ENCODE measurements around the gene ELF3.

GRCh38 chr1:202004711-202005110 lies 5.7 kb upstream of the ELF3 start:
- TF ChIP-seq ZBTB40 (IDR thresholded peaks at IDR 0.05; ENCODE audit: borderline replicate concordance) (no peak), SMC3 (IDR thresholded peaks at IDR 0.05; ENCODE audit: borderline replicate concordance, low read length) (no peak), NFIC (IDR thresholded peaks at IDR 0.05; ENCODE audit: low read depth, low read length) (no peak), ZSCAN29 (IDR thresholded peaks at IDR 0.05) (no peak), FOS (IDR thresholded peaks at IDR 0.05; ENCODE audit: borderline replicate concordance, extremely low read depth, insufficient read length) (no peak), SIX5 (IDR thresholded peaks at IDR 0.05; ENCODE audit: low read depth, low read length, severe bottlenecking) (no peak), PKNOX1 (IDR thresholded peaks at IDR 0.05) (no peak), MYC (IDR thresholded peaks at IDR 0.05; ENCODE audit: insufficient read depth, insufficient read length, insufficient replicate concordance, low read length, severe bottlenecking) (no peak), ATF3 (IDR thresholded peaks at IDR 0.05; ENCODE audit: borderline replicate concordance, extremely low read depth, low read depth, low read length) (no peak), CTCF (IDR thresholded peaks at IDR 0.05 in 2 of 3, conservative IDR thresholded peaks at IDR 0.05 in 1 of 3; ENCODE audit: control insufficient read depth in 2 of 3, extremely low read depth in 1 of 3, insufficient read depth in 1 of 3, low read depth in 3 of 3, low read length in 3 of 3) (no peak)
